Measurements from ENCODE around the gene FAM98C. TPM values are rescaled to one million over a fixed set of nuclear protein-coding genes. Genes with fewer than 3 reads are reported as not detected.

FAM98C gene
- total RNA-seq, 1 donor from 2014 or later, result 25.2 TPM

- H3K36me3 Mint-ChIP-seq, result peaks cover 20% of the 10 kb centered on the region
- H3K9me3 Mint-ChIP-seq, result no peaks in the 10 kb centered on the region
- H3K4me3 Mint-ChIP-seq, result no peak overlapping the region
- H3K27ac Mint-ChIP-seq, result no peak overlapping the region
- no peak for TF ChIP-seq CTCF (conservative IDR thresholded peaks at IDR 0.05)
- DNase-seq (ENCODE audit: extremely low spot score, unreplicated experiment), result no peak
- peaks cover 9% of the 10 kb centered on the region for H3K4me1 Mint-ChIP-seq (ENCODE audit: unreplicated experiment)
- peaks cover 24% of the 10 kb centered on the region for H3K27me3 Mint-ChIP-seq
These were observed 16.5 kb upstream of the FAM98C start for GRCh38 chr19:38386300-38386970.

- Mint-ChIP-seq H3K27me3 (peaks cover 28% of the 10 kb centered on the region), H3K4me1 (ENCODE audit: unreplicated experiment) (peaks cover 9% of the 10 kb centered on the region), H3K27ac (peak overlapping the region; percentile 90), H3K9me3 (no peaks in the 10 kb centered on the region), H3K4me3 (peak overlapping the region; percentile 95), H3K36me3 (peaks cover 14% of the 10 kb centered on the region)
- no peak for TF ChIP-seq CTCF (conservative IDR thresholded peaks at IDR 0.05)
- DNase-seq (ENCODE audit: extremely low spot score, unreplicated experiment), result no peak
These were observed 15.8 kb upstream of the FAM98C start for GRCh38 chr19:38386971-38387549.

GRCh38 chr19:38387550-38388348 is 15.1 kb upstream of the FAM98C start, which contains the start of gene GGN:
GGN (minus strand) TSS chr19:38388034; CDS start chr19:38387261, 773 bp downstream.
- H3K4me1 Mint-ChIP-seq (ENCODE audit: unreplicated experiment), result peaks cover 9% of the 10 kb centered on the region
- peak within 1 kb of the TSS; percentile 90 for H3K27ac Mint-ChIP-seq
- H3K36me3 Mint-ChIP-seq, result peaks cover 13% of the 10 kb centered on the region
- TF ChIP-seq CTCF (conservative IDR thresholded peaks at IDR 0.05), result no peak
- H3K27me3 Mint-ChIP-seq, result peaks cover 34% of the 10 kb centered on the region
- H3K4me3 Mint-ChIP-seq, result peak within 1 kb of the TSS; percentile 95
- H3K9me3 Mint-ChIP-seq, result no peaks in the 10 kb centered on the region
- peak; percentile 92 for DNase-seq (ENCODE audit: extremely low spot score, unreplicated experiment)

- no peak for TF ChIP-seq CTCF (conservative IDR thresholded peaks at IDR 0.05)
- H3K27me3 Mint-ChIP-seq, result peaks cover 38% of the 10 kb centered on the region
- peaks cover 9% of the 10 kb centered on the region for H3K4me1 Mint-ChIP-seq (ENCODE audit: unreplicated experiment)
- no peaks in the 10 kb centered on the region for H3K9me3 Mint-ChIP-seq
- H3K36me3 Mint-ChIP-seq, result peaks cover 11% of the 10 kb centered on the region
- H3K27ac Mint-ChIP-seq, result peak within 1 kb of the TSS; percentile 90
- peak within 1 kb of the TSS; percentile 95 for H3K4me3 Mint-ChIP-seq
- DNase-seq (ENCODE audit: extremely low spot score, unreplicated experiment), result no peak
These were observed 14.4 kb upstream of the FAM98C start, which contains the start of gene SPRED3 for GRCh38 chr19:38388349-38389100. SPRED3 (plus strand) TSS chr19:38388697; CDS start chr19:38390303, 1,606 bp downstream.
